Thyroid gland (tissue), 4 donors: Measurements from ENCODE around the gene CTNNA2. TPM values are rescaled to one million over a fixed set of nuclear protein-coding genes. Genes with fewer than 3 reads are reported as not detected.

ENCODE experiments used
- DNase-seq, 2 donors: peaks; one replicate each; pipeline ENCODE4 v3.0.0-alpha.2; 2019
- H3K27ac ChIP-seq, 3 donors: fragments of 200-600 bp; sonication (generic); 1 replicate in 2 of 3; 2 replicates in 1 of 3; pipeline ENCODE4 v1.5.1; 2016 to 2019; ENCODE audit warnings: mild to moderate bottlenecking in 1 of 3, moderate library complexity in 1 of 3
- H3K27me3 ChIP-seq: fragments of 200-600 bp; sonication (generic); one replicate; pipeline ENCODE4 v1.5.1; 2019
- H3K36me3 ChIP-seq, 2 donors: fragments of 200-600 bp; sonication (generic); one replicate each; pipeline ENCODE4 v1.5.1; 2016 to 2019
- H3K4me1 ChIP-seq, 2 donors: fragments of 200-600 bp; sonication (generic); one replicate each; pipeline ENCODE4 v1.5.1; 2017 to 2019
- H3K4me3 ChIP-seq, 3 donors: fragments of 200-600 bp; sonication (generic); replicated peaks in 1 of 3; 1 replicate in 2 of 3; 2 replicates in 1 of 3; pipeline ENCODE4 v1.5.1; 2016; ENCODE audit warnings: mild to moderate bottlenecking in 1 of 3
- H3K9me3 ChIP-seq: fragments of 200-600 bp; sonication (generic); one replicate; pipeline ENCODE4 v1.5.1; 2017
- POLR2A ChIP-seq, 2 donors: fragments of 450-650 bp; IDR thresholded peaks; one replicate each; pipeline ENCODE4 v1.6.1; 2017; ENCODE audit warnings: antibody characterized with exemption in 2 of 2, mild to moderate bottlenecking in 2 of 2, moderate library complexity in 1 of 2
- WGBS, 2 donors: methylation state at CpG; one replicate each; pipeline ENCODE4 v1.1.5; 2017; 5-methylcytosine and 5-hydroxymethylcytosine counted together
- intact Hi-C: fragments of 100-400 bp; cut with DNase I; formaldehyde crosslinking; loops from one replicate; pipeline ENCODE4 v1.15.1; 2023
- total RNA-seq, 4 donors: library from RNA; depleted of rRNA; stranded (reverse); fragments of >200 nt; gene quantifications; one replicate each; pipeline ENCODE4 v1.2.3, GENCODE V29; 2016
- TF ChIP-seq, protein P1 (sequence below), 6 experiments: fragments of 200-600 bp in 3 of 6; fragments of 450-650 bp in 3 of 6; sonication (generic) in 3 of 6; IDR thresholded peaks; one replicate each; pipeline ENCODE4 v1.5.1; 2016 to 2019; ENCODE audit warnings: antibody characterized with exemption in 6 of 6, mild to moderate bottlenecking in 2 of 6, inconsistent platforms in 1 of 6, moderate library complexity in 1 of 6

The CTNNA2 gene
- total RNA-seq, 4 donors from 2014 or later = 0.13 to 0.44 (median 0.22) TPM; not detected in 1

DNA sequence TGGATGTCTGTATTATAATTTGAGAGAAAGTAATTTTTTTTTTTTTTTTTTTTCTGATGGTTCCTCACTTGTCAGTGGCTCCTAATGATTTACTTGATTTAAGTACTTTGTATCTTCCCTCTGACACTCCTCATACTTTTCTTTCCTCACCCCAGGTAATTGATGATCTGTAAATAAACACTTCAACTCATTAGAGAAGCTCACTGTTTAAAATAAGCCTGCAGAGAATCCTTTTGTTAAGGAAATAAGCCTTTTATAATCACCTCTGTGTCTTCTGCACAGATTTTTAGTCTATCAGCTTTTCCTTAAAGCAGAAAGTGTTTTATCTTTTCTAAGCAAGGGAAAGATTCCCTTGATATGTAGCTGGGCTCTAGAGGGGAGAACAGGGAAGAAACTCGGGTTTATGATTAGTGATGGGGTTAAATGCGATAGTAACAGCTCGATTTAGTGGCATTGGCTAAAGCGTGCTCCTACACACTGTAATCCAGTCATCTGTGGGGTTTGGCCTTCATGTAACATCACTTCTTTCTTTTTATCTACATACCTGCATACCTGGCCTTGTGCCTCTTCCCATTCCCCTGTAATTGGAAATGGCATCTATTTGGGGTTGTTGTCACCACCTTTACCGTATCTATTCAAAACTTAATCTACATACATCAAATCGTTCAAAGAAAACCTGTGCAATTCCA lies 851.8 kb downstream of the CTNNA2 start:
- no peak overlapping the region for H3K4me3 ChIP-seq
- no peaks in the 10 kb centered on the region for H3K4me1 ChIP-seq
- no peak overlapping the region for H3K27ac ChIP-seq
- no peaks in the 10 kb centered on the region for H3K27me3 ChIP-seq
- intact Hi-C loops = no loop called here
- TF ChIP-seq, protein P1, sequence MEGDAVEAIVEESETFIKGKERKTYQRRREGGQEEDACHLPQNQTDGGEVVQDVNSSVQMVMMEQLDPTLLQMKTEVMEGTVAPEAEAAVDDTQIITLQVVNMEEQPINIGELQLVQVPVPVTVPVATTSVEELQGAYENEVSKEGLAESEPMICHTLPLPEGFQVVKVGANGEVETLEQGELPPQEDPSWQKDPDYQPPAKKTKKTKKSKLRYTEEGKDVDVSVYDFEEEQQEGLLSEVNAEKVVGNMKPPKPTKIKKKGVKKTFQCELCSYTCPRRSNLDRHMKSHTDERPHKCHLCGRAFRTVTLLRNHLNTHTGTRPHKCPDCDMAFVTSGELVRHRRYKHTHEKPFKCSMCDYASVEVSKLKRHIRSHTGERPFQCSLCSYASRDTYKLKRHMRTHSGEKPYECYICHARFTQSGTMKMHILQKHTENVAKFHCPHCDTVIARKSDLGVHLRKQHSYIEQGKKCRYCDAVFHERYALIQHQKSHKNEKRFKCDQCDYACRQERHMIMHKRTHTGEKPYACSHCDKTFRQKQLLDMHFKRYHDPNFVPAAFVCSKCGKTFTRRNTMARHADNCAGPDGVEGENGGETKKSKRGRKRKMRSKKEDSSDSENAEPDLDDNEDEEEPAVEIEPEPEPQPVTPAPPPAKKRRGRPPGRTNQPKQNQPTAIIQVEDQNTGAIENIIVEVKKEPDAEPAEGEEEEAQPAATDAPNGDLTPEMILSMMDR (IDR thresholded peaks at IDR 0.05) = no peak
- no peak for TF ChIP-seq POLR2A (IDR thresholded peaks at IDR 0.05)
- H3K36me3 ChIP-seq = no peaks in the 10 kb centered on the region
- 67 to 68% methylated on average over 6 of the region's 6 CpGs for WGBS, 2 donors
- DNase-seq = no peak
- H3K9me3 ChIP-seq = no peaks in the 10 kb centered on the region

DNA sequence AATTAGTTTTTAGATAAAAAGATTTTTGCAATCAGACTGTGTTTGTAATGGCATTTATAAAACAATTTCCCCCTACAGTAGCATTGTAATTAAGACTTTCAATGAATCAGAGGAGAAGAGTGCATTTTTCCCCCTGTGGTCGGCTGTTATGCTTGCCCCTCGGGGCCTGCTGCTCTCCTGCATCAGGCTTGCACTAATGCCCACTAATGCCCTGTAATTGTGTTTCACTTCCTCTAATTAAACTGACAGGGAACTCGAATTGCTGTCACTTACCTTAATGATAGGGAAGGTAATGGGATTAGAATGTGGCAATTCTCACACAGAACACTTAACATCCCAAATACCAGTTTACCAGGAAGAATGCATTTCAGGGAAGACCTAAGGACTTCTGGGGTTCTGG lies 852.9 kb downstream of the CTNNA2 start:
- H3K4me3 ChIP-seq = no peak overlapping the region
- H3K27me3 ChIP-seq = no peaks in the 10 kb centered on the region
- no peak for DNase-seq
- WGBS, 2 donors = 58% methylated on average over 3 of the region's 3 CpGs
- no peaks in the 10 kb centered on the region for H3K4me1 ChIP-seq
- H3K27ac ChIP-seq = no peak overlapping the region
- H3K9me3 ChIP-seq = no peaks in the 10 kb centered on the region
- intact Hi-C loops = no loop called here
- TF ChIP-seq, protein P1 (IDR thresholded peaks at IDR 0.05) = no peak
- TF ChIP-seq POLR2A (IDR thresholded peaks at IDR 0.05) = no peak
- no peaks in the 10 kb centered on the region for H3K36me3 ChIP-seq

DNA sequence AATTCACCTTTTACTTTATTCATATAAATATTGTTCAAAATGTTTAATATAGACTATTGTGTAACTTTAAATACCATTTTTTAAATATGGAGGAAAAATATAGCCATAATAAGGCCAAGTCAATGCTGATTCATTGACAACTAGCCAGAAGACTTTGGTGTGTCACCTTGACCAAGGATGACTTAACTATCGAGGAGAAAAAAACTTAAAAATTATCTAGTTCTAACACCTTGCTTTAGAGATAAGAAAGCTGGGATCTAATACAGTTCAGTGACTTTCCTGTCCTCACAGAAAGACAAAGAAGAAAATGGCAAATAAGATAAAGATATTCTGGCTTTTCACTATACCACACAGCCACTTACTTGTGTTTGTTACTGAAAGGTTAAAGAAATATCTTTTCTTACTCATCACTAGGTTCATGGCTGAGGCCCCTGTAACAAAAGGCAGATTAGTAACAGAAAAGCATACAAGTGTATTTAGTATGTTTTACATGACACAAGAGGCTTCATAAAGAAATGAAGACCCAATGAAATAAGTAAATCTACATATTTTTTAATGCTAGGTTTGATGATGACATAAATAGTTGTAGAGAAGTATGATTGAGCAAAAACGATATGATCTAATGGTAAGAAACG lies 857.6 kb downstream of the CTNNA2 start:
- no peak for TF ChIP-seq POLR2A (IDR thresholded peaks at IDR 0.05)
- TF ChIP-seq, protein P1 (IDR thresholded peaks at IDR 0.05) = no peak
- no peak for DNase-seq
- H3K9me3 ChIP-seq = no peaks in the 10 kb centered on the region
- no peaks in the 10 kb centered on the region for H3K27me3 ChIP-seq
- H3K4me3 ChIP-seq = no peak overlapping the region
- H3K4me1 ChIP-seq = no peaks in the 10 kb centered on the region
- intact Hi-C loops = no loop called here
- no peak overlapping the region for H3K27ac ChIP-seq
- H3K36me3 ChIP-seq = no peaks in the 10 kb centered on the region
- WGBS, 2 donors = 88 to 94% methylated on average over 3 of the region's 3 CpGs

DNA sequence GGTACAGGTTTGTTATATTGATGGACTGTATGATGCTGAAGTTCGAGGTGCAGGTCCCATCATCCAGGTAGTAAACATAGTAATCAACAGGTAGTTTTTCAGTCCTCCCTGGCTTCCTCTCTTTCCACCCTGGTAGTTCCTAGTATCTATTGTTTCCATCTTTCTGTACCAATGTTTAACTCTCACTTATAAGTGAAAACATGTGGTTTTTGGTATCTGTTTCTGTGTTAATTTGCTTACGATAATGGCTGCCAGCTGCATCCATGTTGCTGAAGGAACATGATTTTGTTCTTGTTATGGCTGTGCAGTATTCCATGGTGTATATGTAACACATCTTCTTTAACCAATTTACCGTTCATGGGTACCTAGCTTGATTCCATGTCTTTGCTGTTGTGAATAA lies 861.3 kb downstream of the CTNNA2 start:
- no peak overlapping the region for H3K27ac ChIP-seq
- H3K4me3 ChIP-seq = no peak overlapping the region
- DNase-seq = no peak
- TF ChIP-seq, protein P1 (IDR thresholded peaks at IDR 0.05) = no peak
- no peak for TF ChIP-seq POLR2A (IDR thresholded peaks at IDR 0.05)
- no peaks in the 10 kb centered on the region for H3K36me3 ChIP-seq
- 92 to 94% methylated on average over 3 of the region's 3 CpGs for WGBS, 2 donors
- no peaks in the 10 kb centered on the region for H3K4me1 ChIP-seq
- H3K27me3 ChIP-seq = no peaks in the 10 kb centered on the region
- intact Hi-C loops = no loop called here
- H3K9me3 ChIP-seq = no peaks in the 10 kb centered on the region

DNA sequence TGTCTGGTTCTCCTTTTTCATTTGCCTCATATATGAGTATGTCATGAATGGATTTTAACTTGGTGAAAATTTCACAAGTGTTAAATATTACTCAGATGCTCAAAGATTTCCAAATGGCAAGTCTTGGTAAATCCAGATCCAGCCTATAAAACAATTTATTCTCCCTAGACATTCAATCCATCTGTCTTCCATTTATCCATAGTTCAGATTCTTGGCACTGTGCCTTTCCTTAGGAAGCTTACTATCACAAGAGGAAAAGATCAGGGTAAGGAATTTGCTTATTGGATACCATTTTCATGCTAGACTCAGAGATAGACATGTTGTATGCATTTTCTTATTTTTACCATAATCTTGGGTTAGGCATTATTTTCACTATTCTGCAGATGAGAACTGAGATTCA lies 864.2 kb downstream of the CTNNA2 start:
- Histone ChIP-seq H3K4me3 (no peak overlapping the region), H3K9me3 (no peaks in the 10 kb centered on the region), H3K4me1 (no peaks in the 10 kb centered on the region), H3K27me3 (no peaks in the 10 kb centered on the region), H3K27ac (no peak overlapping the region), H3K36me3 (no peaks in the 10 kb centered on the region)
- intact Hi-C loops = no loop called here
- TF ChIP-seq, protein P1 (IDR thresholded peaks at IDR 0.05) = no peak
- TF ChIP-seq POLR2A (IDR thresholded peaks at IDR 0.05) = no peak
- no peak for DNase-seq
